Sigmoid colon (tissue), 7 donors: ENCODE measurements around the gene CARD8. TPM values are rescaled to one million over a fixed set of nuclear protein-coding genes. Genes with fewer than 3 reads are reported as not detected.
A peak's percentile ranks its signal among the peaks of the same experiment; 100 is the strongest.
"Not testable (repeated sequence)": the region's sequence is repeated elsewhere in the genome, so short reads cannot be mapped to it uniquely, and the experiment has no call there.

ENCODE experiments used
- DNase-seq: peaks from one replicate; pipeline ENCODE4 v3.0.0-alpha.2; 2019
- H3K27ac ChIP-seq, 4 donors: fragments of 200-600 bp; sonication (generic); one replicate each; pipeline ENCODE4 v1.5.1; 2016 to 2019; ENCODE audit warnings: mild to moderate bottlenecking in 1 of 4
- H3K27me3 ChIP-seq, 3 donors: fragments of 200-600 bp; sonication (generic); one replicate each; pipeline ENCODE4 v1.5.1; 2019; ENCODE audit warnings: mild to moderate bottlenecking in 1 of 3
- H3K36me3 ChIP-seq, 4 donors: fragments of 200-600 bp; sonication (generic); one replicate each; pipeline ENCODE4 v1.5.1; 2016 to 2019
- H3K4me1 ChIP-seq, 4 donors: fragments of 200-600 bp; sonication (generic); one replicate each; pipeline ENCODE4 v1.5.1; 2017 to 2019
- H3K4me3 ChIP-seq, 4 donors: fragments of 200-600 bp; sonication (generic); one replicate each; pipeline ENCODE4 v1.5.1; 2017 to 2019; ENCODE audit warnings: mild to moderate bottlenecking in 2 of 4, moderate library complexity in 1 of 4
- H3K9me3 ChIP-seq, 4 donors: fragments of 200-600 bp in 3 of 4; sonication (generic) in 3 of 4; one replicate each; pipeline versions ENCODE4 v1.5.1 to v1.6.1; 2013 to 2019
- EP300 ChIP-seq, 4 donors: sonication (generic); formaldehyde crosslinking; IDR thresholded peaks; one replicate each; pipeline ENCODE4 v1.6.1; 2017; ENCODE audit warnings: antibody characterized with exemption in 4 of 4
- POLR2A ChIP-seq, 2 donors: fragments of 450-650 bp; IDR thresholded peaks; one replicate each; pipeline ENCODE4 v1.6.1; 2016; ENCODE audit warnings: antibody characterized with exemption in 2 of 2, mild to moderate bottlenecking in 2 of 2, moderate library complexity in 2 of 2
- POLR2AphosphoS5 ChIP-seq, 4 donors: sonication (generic); formaldehyde crosslinking; IDR thresholded peaks; one replicate each; pipeline ENCODE4 v1.6.1; 2017; ENCODE audit warnings: antibody characterized with exemption in 4 of 4
- WGBS, 2 donors: extraction: QIAGEN DNeasy Blood & Tissue Kit; methylation state at CpG; one replicate each; pipeline ENCODE4 v1.1.7; 2013; 5-methylcytosine and 5-hydroxymethylcytosine counted together
- intact Hi-C: fragments of 100-400 bp; cut with DNase I; formaldehyde crosslinking; loops from one replicate; pipeline ENCODE4 v1.15.1; 2023
- polyA plus RNA-seq, 3 donors: library from polyadenylated mRNA; stranded (reverse); fragments of 200-250 nt; gene quantifications; one replicate each; pipeline ENCODE4 v1.2.3, GENCODE V29; 2013
- total RNA-seq, 4 donors: library from RNA; depleted of rRNA; stranded (reverse); fragments of >200 nt; gene quantifications; one replicate each; pipeline ENCODE4 v1.1.0, GENCODE V29; 2016
- TF ChIP-seq, protein P1 (sequence below), 4 experiments: fragments of 450-650 bp in 3 of 4; fragments of 200-600 bp in 1 of 4; IDR thresholded peaks; one replicate each; pipeline ENCODE4 v1.5.1; 2016 to 2019; ENCODE audit warnings: antibody characterized with exemption in 4 of 4, mild to moderate bottlenecking in 3 of 4, moderate library complexity in 2 of 4
- donor health status: healthy with polysubstance abuse.
- donor health status: Bipolar disorder and iron deficiency.
- donor health status: healthy.

The CARD8 gene
- total and polyA plus RNA-seq, 7 donors = 6.0 to 37.7 (median 22.3) TPM

DNA sequence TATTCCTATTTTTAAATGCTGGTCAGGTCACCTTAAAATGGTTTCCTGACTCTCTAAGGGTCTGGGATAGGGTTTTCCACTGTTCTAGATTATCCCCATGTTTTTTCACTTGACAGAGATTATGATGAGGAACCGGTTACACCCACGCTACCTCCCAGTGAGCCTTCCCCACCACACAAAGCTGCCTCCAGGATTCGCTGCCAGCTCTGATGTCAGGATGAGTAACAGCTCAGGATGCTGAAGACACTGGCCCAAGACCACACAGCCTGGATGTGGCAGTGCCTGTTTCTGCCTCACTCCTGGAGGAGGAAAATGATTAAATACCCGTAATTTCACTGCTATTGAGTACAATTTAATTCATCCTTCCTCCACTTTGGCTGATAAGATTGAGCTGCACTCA is 37.1 kb upstream of the CARD8 start:
- no peak overlapping the region for H3K27ac ChIP-seq
- WGBS, 2 donors = 85 to 90% methylated on average over 4 of the region's 4 CpGs
- peaks cover 0 to 16% (median 11%) of the 10 kb centered on the region in 4 donors for H3K4me1 ChIP-seq
- no peaks in the 10 kb centered on the region for H3K9me3 ChIP-seq
- peaks cover 0 to 15% (median 7%) of the 10 kb centered on the region in 3 donors for H3K27me3 ChIP-seq
- no peak for DNase-seq
- TF ChIP-seq, protein P1, sequence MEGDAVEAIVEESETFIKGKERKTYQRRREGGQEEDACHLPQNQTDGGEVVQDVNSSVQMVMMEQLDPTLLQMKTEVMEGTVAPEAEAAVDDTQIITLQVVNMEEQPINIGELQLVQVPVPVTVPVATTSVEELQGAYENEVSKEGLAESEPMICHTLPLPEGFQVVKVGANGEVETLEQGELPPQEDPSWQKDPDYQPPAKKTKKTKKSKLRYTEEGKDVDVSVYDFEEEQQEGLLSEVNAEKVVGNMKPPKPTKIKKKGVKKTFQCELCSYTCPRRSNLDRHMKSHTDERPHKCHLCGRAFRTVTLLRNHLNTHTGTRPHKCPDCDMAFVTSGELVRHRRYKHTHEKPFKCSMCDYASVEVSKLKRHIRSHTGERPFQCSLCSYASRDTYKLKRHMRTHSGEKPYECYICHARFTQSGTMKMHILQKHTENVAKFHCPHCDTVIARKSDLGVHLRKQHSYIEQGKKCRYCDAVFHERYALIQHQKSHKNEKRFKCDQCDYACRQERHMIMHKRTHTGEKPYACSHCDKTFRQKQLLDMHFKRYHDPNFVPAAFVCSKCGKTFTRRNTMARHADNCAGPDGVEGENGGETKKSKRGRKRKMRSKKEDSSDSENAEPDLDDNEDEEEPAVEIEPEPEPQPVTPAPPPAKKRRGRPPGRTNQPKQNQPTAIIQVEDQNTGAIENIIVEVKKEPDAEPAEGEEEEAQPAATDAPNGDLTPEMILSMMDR (IDR thresholded peaks at IDR 0.05) = no peak
- no peak for TF ChIP-seq POLR2A (IDR thresholded peaks at IDR 0.05)
- TF ChIP-seq EP300 (IDR thresholded peaks at IDR 0.05) = no peak
- no peak for TF ChIP-seq POLR2AphosphoS5 (IDR thresholded peaks at IDR 0.05)
- intact Hi-C loops = no loop called here
- no peaks in the 10 kb centered on the region for H3K36me3 ChIP-seq
- H3K4me3 ChIP-seq = no peak overlapping the region

DNA sequence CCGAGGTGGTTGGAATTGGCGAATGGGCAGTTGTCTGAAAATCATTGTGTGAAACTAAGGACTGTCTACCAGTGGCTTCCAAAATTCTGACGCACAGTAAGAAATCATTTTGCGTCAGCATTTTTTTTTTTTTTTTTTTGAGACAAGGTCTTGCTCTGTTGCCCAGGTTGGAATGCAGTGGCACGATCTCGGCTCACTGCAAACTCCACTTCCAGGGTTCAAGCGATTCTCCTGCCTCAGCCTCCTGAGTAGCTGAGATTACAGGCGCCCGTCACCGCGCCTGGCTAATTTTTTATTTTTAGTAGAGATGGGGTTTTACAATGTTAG is 35.7 kb upstream of the CARD8 start:
- not testable (repeated sequence) for H3K36me3 ChIP-seq, H3K9me3 ChIP-seq, DNase-seq, H3K27ac ChIP-seq
- 34 to 36% methylated on average over 11 of the region's 11 CpGs for WGBS, 2 donors
- intact Hi-C loops = loop anchor here (1.0 kb wide), 1 partner anchor 24 kb away; no protein-coding TSS in a partner anchor
- Histone ChIP-seq H3K4me1 (peaks cover 0 to 16% (median 11%) of the 10 kb centered on the region in 4 donors), H3K27me3 (peaks cover 0 to 15% (median 7%) of the 10 kb centered on the region in 3 donors), H3K4me3 (peak overlapping the region in 2 of 4 donors; percentile 43 to 49)
- TF ChIP-seq, protein P1 (IDR thresholded peaks at IDR 0.05) = peak in 1 of 4 experiments; percentile 24

DNA sequence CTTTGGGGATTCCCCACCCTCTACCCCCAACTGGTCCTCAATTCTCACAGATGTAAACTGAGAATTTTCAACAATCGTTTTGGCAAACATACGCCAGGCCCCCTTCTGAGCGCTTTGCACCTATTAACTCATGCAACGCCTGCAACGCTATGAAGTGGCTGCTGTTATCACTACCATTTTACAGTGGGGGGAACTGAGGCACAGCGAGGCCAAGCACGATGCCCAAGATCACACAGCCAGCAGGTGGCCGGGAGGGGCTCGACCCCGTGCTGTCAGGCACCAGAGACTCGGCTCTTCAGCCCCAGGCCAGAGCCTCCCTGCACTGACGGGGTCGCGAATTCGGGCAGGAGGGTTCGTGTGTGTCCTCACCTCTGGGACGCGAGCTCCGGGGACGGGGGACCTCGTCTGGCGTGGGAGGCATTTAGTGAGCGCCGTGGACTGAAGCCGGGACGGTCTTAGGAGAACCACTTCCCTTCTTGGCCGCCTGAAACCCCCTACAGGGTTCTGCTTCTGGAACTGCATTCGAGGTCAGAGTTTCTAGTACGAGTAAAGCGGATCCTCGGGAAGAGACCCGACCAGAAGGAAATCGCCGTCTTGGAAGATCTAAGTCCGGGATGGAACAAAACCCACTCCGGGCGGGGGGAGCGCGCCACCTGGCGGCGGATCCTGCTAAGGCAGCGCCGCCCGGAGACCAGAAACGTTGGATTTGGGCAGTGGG is 35.2 kb upstream of the CARD8 start:
- TF ChIP-seq, protein P1 (IDR thresholded peaks at IDR 0.05) = peak; percentile 75 to 97 (median 92)
- TF ChIP-seq EP300 (IDR thresholded peaks at IDR 0.05) = no peak
- TF ChIP-seq POLR2AphosphoS5 (IDR thresholded peaks at IDR 0.05) = no peak
- TF ChIP-seq POLR2A (IDR thresholded peaks at IDR 0.05) = no peak
- intact Hi-C loops = loop anchor here (1.0 kb wide), 1 partner anchor 24 kb away; no protein-coding TSS in a partner anchor
- peak; percentile 90 for DNase-seq
- Histone ChIP-seq H3K27ac (peak overlapping the region in 2 of 4 donors; percentile 35 to 41), H3K4me3 (peak overlapping the region; percentile 12 to 49 (median 40)), H3K4me1 (peaks cover 0 to 16% (median 11%) of the 10 kb centered on the region in 4 donors), H3K36me3 (no peaks in the 10 kb centered on the region), H3K9me3 (no peaks in the 10 kb centered on the region), H3K27me3 (peaks cover 0 to 15% (median 7%) of the 10 kb centered on the region in 3 donors)
- 2% methylated on average over 45 of the region's 45 CpGs for WGBS, 2 donors

DNA sequence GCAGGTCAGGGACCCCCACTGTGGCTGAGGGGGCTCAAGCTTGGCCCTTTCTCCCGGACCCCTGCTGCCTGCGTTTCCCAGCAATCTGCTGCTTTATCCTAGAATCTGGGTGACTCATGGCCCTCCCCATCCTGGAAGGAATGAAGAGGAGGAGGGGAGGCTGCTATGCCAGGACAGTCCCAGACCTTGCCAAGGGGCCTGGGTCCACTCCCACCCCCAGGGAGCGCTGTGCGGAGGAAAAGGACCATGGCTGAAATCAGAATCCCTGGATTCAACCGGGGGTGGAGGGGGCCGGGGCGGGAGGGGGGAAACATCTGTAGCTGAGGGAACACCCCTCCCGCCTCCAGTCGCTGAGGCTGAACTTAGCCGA is 34.7 kb upstream of the CARD8 start:
- WGBS, 2 donors = 24 to 27% methylated on average over 10 of the region's 10 CpGs
- intact Hi-C loops = no loop called here
- no peaks in the 10 kb centered on the region for H3K9me3 ChIP-seq
- TF ChIP-seq EP300 (IDR thresholded peaks at IDR 0.05) (no peak), POLR2AphosphoS5 (IDR thresholded peaks at IDR 0.05) (no peak), POLR2A (IDR thresholded peaks at IDR 0.05) (no peak)
- TF ChIP-seq, protein P1 (IDR thresholded peaks at IDR 0.05) = no peak
- H3K27me3 ChIP-seq = peaks cover 0 to 15% (median 7%) of the 10 kb centered on the region in 3 donors
- DNase-seq = no peak
- H3K27ac ChIP-seq = peak overlapping the region in 1 of 4 donors; percentile 41
- H3K4me1 ChIP-seq = peaks cover 0 to 16% (median 11%) of the 10 kb centered on the region in 4 donors
- peak overlapping the region in 3 of 4 donors; percentile 38 to 49 (median 43) for H3K4me3 ChIP-seq
- no peaks in the 10 kb centered on the region for H3K36me3 ChIP-seq
